Peyer's patch (tissue), 4 donors: Measurements from ENCODE around the gene TRDN. TPM values are rescaled to one million over a fixed set of nuclear protein-coding genes. Genes with fewer than 3 reads are reported as not detected.

Source experiments
- DNase-seq, 3 donors: peaks; one replicate each; pipeline ENCODE4 v3.0.0-alpha.2; 2017 to 2019
- H3K27ac ChIP-seq, 4 donors: fragments of 200-600 bp; sonication (generic); one replicate each; pipeline ENCODE4 v1.5.1; 2016 to 2019
- H3K27me3 ChIP-seq, 2 donors: fragments of 200-600 bp; sonication (generic); one replicate each; pipeline ENCODE4 v1.5.1; 2019
- H3K36me3 ChIP-seq, 3 donors: fragments of 200-600 bp; sonication (generic); one replicate each; pipeline ENCODE4 v1.5.1; 2016 to 2019
- H3K4me1 ChIP-seq, 4 donors: fragments of 200-600 bp; sonication (generic); one replicate each; pipeline ENCODE4 v1.5.1; 2016 to 2019
- H3K4me3 ChIP-seq, 4 donors: fragments of 200-600 bp; sonication (generic); 1 replicate in 3 of 4; 2 replicates in 1 of 4; pipeline ENCODE4 v1.5.1; 2016 to 2019; ENCODE audit warnings: mild to moderate bottlenecking in 1 of 4
- H3K9me3 ChIP-seq, 4 donors: fragments of 200-600 bp; sonication (generic); one replicate each; pipeline ENCODE4 v1.5.1; 2016 to 2019; ENCODE audit warnings: mild to moderate bottlenecking in 1 of 4
- CTCF ChIP-seq, 6 experiments: fragments of 450-650 bp in 4 of 6; fragments of 200-600 bp in 2 of 6; sonication (generic) in 1 of 6; IDR thresholded peaks; one replicate each; pipeline ENCODE4 v1.5.1; 2017 to 2019; ENCODE audit warnings: antibody characterized with exemption in 6 of 6, mild to moderate bottlenecking in 3 of 6, moderate library complexity in 1 of 6
- POLR2A ChIP-seq, 2 donors: fragments of 450-650 bp; IDR thresholded peaks; one replicate each; pipeline ENCODE4 v1.5.1; 2017; ENCODE audit warnings: antibody characterized with exemption in 2 of 2, mild to moderate bottlenecking in 2 of 2, moderate library complexity in 2 of 2
- total RNA-seq, 4 donors: library from RNA; depleted of rRNA; stranded (reverse); fragments of >200 nt; gene quantifications; one replicate each; pipeline ENCODE4 v1.1.0, GENCODE V29; 2016

Gene TRDN
- total RNA-seq, 4 donors from 2014 or later = not detected

DNA sequence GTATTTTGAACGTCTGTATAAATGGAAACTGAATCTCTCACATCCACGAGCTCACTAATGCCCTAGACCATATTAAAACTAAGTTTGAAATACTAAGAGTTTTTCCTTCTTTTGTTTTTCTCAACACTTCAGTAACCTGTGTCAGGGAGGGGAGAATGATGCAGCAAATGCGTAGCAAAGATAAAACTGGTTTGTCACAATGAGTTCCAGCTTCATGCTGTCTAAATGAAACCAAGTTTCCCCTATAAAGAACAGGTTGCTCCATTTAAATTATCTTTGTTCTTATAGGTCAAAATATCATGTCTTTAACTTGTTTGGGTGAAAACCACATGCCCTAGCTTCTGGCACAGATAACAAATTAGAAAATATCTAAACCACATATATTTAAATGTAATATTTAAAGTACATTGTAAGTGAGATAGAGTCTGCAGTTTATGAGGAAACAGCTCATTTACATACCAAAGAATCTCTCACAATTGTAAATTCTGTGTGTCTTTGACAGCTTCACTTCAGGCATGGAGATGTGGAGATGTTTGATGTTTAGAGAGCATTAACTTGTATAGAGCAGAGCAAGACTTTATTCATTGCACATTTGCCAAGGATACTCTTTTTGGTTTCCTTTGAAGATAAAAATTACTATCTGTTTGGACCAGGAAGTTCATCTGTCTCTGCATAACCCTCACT, 7.3 kb downstream of the TRDN start:
- Histone ChIP-seq H3K27ac (no peak overlapping the region), H3K4me1 (no peaks in the 10 kb centered on the region), H3K4me3 (no peak overlapping the region), H3K9me3 (no peaks in the 10 kb centered on the region), H3K36me3 (no peaks in the 10 kb centered on the region), H3K27me3 (no peaks in the 10 kb centered on the region)
- DNase-seq = no peak
- TF ChIP-seq POLR2A (IDR thresholded peaks at IDR 0.05) (no peak), CTCF (IDR thresholded peaks at IDR 0.05) (no peak)

DNA sequence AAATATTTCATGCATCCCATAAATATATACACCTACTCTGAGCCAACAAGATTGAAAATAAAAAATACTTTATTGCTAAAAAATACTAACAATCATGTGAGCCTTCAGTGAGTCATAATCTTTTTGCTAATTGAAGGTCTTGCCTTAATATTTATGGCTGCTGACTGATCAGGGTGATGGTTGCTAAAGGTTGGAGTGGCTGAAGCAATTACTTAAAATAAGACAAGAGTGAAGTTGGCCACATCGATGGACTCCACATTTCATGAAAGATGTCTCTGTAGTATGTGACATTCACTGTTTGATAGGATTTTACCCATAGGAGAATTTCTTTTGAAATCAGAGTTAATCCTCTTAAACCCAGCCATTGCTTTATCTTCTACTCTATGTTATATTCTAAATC, 11.1 kb downstream of the TRDN start:
- Histone ChIP-seq H3K4me1 (no peaks in the 10 kb centered on the region), H3K9me3 (no peaks in the 10 kb centered on the region), H3K4me3 (no peak overlapping the region), H3K27me3 (no peaks in the 10 kb centered on the region), H3K36me3 (no peaks in the 10 kb centered on the region), H3K27ac (no peak overlapping the region)
- TF ChIP-seq CTCF (IDR thresholded peaks at IDR 0.05) (no peak), POLR2A (IDR thresholded peaks at IDR 0.05) (no peak)
- no peak for DNase-seq

DNA sequence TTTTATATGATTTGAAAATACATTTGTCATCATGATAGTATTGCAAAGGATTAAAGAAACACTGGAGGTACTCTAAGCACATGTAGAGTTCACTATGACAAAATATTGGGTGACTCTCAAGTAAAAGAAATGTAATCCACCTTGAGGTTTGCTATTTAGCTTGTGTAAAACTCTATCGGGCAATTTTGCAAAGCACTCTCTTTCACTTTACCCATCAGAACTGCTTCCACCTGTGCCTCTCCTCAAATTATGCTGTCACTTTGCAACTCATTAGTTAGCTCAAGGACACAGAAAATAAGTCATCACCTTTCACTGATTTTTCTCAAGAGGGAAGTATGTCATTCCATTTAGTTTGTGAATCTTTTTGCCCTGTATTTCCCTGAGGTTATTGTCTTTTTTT, 14.0 kb downstream of the TRDN start:
- no peak overlapping the region for H3K27ac ChIP-seq
- H3K9me3 ChIP-seq = no peaks in the 10 kb centered on the region
- no peaks in the 10 kb centered on the region for H3K4me1 ChIP-seq
- TF ChIP-seq POLR2A (IDR thresholded peaks at IDR 0.05) = no peak
- TF ChIP-seq CTCF (IDR thresholded peaks at IDR 0.05) = no peak
- H3K36me3 ChIP-seq = no peaks in the 10 kb centered on the region
- no peaks in the 10 kb centered on the region for H3K27me3 ChIP-seq
- H3K4me3 ChIP-seq = no peak overlapping the region
- no peak for DNase-seq

GRCh38 chr6:123619156-123619555, 17.6 kb downstream of the TRDN start:
- Histone ChIP-seq H3K27ac (no peak overlapping the region), H3K4me3 (no peak overlapping the region), H3K36me3 (no peaks in the 10 kb centered on the region), H3K27me3 (no peaks in the 10 kb centered on the region), H3K4me1 (no peaks in the 10 kb centered on the region), H3K9me3 (no peaks in the 10 kb centered on the region)
- no peak for DNase-seq
- no peak for TF ChIP-seq CTCF (IDR thresholded peaks at IDR 0.05)
- no peak for TF ChIP-seq POLR2A (IDR thresholded peaks at IDR 0.05)

DNA sequence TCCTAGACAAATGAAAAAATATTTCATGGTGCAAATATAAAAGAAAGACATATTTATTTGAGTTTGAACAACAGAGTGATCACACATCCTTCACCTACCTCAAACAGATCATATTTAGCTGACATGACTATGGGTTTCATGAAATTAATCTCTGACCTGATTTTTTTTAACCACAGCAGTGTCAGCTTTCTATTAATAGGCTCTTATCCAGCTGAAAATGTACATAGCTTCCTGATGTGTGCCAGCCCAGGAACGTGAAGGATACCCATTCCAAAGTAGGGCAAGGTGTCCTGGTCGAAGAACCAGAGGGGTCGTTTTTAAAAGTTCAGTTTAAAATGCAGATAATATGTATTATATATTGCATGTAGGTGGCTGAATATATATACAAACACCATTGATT, 19.8 kb downstream of the TRDN start:
- TF ChIP-seq CTCF (IDR thresholded peaks at IDR 0.05) (no peak), POLR2A (IDR thresholded peaks at IDR 0.05) (no peak)
- H3K27me3 ChIP-seq = no peaks in the 10 kb centered on the region
- H3K27ac ChIP-seq = no peak overlapping the region
- DNase-seq = no peak
- H3K9me3 ChIP-seq = no peaks in the 10 kb centered on the region
- no peak overlapping the region for H3K4me3 ChIP-seq
- H3K4me1 ChIP-seq = no peaks in the 10 kb centered on the region
- no peaks in the 10 kb centered on the region for H3K36me3 ChIP-seq

- TF ChIP-seq POLR2A (IDR thresholded peaks at IDR 0.05) (no peak), CTCF (IDR thresholded peaks at IDR 0.05) (no peak)
- no peaks in the 10 kb centered on the region for H3K9me3 ChIP-seq
- no peaks in the 10 kb centered on the region for H3K4me1 ChIP-seq
- no peak overlapping the region for H3K27ac ChIP-seq
- H3K27me3 ChIP-seq = no peaks in the 10 kb centered on the region
- DNase-seq = no peak
- H3K36me3 ChIP-seq = no peaks in the 10 kb centered on the region
- H3K4me3 ChIP-seq = no peak overlapping the region
Observed at GRCh38 chr6:123616016-123616415, 20.7 kb downstream of the TRDN start.
